HG03159 (cell line): ENCODE results near the gene ITGB4.

Source experiments
- ATAC-seq: cut with Tn5 transposase; IDR thresholded peaks from one replicate; pipeline ENCODE4 v1.9.1; 2021; ENCODE audit warnings: mild to moderate bottlenecking, moderate library complexity; ENCODE audit not compliant: unreplicated experiment

Gene ITGB4

DNA sequence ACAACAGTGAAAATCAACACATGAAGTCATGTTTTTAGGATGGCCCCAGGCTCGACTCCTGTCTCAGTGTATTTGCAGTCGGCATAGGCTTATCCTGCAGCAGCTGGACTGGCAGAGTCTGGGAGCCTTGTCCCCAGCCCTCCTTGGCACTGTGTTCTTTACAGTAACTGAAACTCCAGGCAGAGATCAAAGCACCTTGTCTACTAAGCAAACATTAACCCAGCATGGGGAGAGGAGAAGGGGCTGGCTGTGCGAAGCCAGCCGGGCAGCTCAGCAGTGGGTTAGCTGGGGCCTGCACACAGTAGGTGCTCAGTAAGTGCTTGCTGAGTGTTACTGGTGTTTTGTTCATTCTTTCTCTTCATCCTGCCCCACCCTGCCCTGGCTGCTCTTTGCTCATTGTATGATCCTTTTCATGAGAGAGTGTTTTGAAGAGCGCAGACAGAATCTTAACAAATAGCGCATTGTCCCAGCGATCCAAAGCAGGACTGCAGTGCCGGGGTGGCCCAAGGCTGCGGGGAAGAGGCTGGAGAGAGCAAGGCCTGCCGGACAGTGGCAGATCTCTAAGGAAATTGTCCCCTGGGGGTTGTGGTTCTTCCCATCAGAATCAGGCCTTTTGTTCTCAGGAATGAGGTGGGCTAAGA, 23.5 kb upstream of the ITGB4 start:
- no peak for ATAC-seq

DNA sequence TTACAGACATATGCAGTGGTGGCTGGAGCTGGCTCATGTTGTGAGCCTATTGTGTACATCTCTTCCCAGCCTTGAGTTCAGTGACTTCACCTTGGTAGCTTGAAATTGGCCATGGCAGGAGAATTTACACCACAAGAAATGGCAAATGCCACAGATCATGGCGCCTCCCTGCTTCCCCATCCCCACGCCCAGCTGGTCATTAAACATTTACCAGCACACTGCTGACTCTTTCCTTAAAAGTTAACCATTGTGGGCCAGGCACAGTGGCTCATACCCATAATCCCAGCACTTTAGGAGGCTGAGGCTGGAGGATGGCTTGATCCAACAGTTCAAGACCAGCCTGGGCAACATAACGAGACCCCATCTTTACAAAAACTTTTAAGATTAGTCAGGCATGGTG, 22.6 kb upstream of the ITGB4 start:
- ATAC-seq: no peak

DNA sequence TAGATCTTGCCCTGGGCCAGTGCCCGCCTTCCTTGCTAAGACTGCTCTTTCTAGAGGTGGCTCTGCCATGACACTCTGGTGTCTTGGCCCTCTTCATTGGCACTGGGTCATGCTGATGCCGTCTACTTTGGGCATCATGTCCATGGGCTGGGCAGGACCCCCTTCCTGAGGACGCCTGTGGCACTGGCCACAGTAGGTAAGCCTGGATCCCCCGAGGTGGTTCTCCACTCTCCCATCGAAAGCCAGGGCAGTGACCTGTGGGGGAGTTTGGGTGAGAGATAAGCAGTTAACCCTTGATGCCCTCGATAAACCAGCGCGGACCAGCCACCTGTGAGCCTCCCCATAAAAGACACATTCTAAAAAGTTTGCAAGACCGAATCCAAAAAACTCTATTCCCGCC, 20.0 kb upstream of the ITGB4 start:
- no peak for ATAC-seq

DNA sequence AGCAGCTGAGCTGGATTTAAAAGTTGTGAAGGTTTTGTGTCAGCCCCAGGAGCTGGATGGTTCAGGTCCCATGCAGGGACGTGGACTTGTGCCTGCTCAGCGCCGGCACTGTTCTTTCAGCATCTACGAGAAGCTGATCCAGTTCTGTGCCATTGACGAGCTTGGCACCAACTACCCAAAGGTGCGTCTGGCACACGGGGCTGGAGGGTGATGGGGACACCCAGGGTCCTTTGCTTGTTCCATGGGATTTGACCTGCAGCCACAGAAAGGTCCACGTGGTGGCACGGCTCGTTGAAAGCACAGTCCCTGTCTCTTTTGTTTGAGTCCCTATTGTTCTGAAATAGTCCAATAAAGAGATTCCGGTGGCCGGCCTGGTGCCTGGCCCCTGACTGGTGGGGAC, 18.1 kb upstream of the ITGB4 start:
- no peak for ATAC-seq

DNA sequence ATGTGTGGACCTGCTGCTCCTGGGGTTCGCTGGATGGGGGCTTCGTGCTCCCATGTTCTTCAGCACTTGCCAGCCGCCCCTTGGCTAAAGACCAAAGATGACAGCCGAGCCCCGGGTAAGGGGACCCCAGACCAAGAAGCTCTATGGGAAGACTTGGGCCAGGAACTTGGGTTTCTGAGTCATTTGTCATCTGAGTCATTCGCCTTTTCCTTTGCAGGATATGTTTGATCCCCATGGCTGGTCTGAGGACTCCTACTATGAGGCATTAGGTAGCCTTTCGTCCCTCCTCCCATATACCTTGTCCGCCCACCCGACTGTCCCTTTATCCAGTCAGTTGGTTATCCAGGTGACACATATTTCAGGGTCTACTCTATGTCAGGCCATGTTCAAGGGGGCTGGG, 17.7 kb upstream of the ITGB4 start:
- no peak for ATAC-seq

DNA sequence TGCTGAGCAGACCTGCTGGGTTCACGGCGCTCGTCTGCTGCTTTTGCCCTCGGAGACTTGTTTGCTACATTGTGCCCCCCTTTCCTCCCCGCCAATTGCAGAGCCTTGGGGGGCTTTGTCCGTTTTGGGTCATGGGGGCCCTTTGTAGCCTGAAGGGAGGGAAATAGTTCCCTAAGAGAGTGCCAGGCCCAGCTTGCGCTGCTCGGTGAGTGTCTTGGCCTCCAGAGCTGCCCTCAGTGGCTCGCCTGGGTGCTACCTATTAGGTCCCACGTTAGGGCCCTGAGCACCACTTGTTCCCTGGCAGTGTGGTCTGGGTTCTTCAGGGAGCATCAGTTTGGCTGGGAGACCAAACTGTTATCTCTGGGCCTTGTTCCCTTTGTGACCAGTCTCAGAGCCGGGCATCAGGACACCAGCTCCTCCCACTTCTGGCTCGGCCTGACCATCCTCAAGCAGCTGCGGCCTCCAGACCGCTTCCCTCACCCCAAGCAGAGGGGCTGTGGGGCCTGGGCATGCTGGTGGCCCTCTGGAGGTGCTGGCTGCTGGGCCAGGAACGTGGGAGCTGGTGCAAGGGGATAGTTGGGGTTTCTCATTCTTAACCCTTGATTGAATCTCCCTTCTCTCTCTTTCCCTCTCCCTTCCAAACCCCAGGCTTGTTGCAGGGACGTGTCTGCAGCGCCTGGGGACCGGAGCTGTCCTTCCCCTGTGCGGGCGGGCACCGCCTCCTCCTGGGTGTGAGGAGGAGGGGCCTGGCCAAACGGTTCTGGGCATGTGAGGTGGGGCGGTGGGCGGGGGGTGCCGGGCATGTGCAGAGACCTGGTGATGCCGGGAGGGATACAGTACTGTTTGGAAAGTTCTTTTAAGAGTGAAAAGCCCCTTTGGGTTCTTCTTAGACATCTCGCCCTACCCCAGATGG, 16.0 kb upstream of the ITGB4 start:
- no peak for ATAC-seq

DNA sequence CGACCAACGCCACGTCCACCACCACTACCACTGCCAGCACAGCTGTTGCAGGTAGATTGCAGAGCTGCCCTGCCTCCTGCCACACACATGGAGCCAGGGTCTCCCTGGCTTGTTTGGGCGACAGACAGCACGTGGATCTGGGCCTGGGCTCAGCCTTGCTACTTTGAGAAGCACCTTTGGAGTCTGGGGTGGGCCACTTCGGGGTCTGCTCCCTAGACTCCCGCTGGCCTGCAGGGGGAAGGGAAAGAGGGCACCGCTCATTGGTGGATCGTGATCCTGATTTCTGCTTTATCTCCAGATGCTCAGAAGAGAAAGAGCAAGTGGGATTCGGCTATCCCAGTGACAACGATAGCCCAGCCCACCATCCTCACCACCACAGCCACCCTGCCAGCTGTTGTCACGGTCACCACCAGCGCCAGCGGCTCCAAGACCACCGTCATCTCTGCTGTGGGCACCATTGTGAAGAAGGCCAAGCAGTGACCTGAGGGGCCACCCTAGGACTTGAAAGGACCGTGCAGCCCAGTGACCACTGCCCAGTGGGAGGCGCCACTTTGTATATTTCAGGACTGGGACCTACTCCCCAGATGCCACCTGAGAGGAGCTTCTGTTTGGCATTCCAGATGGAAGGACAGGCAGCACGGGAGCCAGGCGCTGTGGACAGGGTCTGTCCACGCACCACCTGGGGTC, 15.1 kb upstream of the ITGB4 start:
- ATAC-seq: no peak

DNA sequence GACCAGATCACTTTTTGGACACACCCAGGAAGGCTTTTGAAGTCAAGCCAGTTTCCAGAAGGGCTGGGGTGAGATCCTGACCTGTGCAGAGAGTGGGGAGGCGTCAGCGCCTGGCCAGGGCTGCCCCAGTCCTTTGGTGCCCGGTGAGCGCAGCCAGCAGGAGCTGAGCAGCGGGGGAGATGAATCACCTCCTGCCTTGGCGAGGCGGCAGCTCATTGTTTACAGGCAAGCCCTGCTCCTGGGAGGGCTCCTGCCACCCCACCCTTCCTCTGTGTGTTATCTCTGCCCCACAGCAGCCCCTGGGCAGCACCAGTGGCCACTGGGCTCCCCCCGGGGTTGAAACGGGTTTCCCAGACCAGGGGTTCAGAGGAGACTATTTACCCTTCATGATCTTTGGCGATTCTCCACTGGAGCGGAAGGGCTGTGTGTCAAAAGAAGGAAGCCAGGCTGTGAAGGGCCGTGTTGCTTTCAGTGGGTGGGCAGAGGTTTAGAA, 14.1 kb upstream of the ITGB4 start:
- ATAC-seq: no peak

DNA sequence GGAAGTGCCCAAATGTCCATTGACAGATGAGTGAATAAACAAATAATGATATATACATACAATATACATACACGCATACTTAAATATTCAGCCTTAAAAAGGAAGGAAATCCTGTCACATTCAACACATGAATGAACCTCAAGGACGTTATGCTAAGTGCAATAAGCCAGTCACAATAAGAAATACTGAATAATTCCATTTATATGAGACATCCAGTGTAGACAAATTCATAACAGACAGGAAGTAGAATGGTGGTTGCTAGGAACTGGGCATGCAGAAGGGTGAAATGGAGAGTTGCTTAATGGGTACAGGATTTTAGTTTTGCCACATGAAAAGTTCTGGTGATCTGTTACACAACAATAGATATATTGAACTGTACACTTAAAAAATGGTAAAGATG, 8.8 kb upstream of the ITGB4 start:
- ATAC-seq: no peak

DNA sequence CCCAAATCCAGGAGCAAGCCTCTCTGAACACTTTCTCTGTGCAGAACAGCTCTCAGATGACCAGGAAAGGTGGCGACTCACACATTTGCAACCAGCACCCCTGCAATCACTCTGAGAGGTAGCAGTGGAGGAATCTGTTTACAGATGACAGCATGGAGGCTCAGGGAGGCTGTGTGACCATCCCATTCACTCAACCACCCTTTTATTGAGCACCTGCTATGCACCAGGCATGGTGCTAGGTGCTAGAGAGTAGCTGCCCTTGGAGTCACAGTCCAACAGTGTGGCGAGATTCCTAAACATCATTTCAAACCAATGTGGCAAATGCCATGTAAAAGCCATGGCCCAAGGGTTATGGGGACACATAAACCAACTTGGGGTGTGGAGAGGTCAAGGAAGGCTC, 1.5 kb upstream of the ITGB4 start:
- no peak for ATAC-seq

DNA sequence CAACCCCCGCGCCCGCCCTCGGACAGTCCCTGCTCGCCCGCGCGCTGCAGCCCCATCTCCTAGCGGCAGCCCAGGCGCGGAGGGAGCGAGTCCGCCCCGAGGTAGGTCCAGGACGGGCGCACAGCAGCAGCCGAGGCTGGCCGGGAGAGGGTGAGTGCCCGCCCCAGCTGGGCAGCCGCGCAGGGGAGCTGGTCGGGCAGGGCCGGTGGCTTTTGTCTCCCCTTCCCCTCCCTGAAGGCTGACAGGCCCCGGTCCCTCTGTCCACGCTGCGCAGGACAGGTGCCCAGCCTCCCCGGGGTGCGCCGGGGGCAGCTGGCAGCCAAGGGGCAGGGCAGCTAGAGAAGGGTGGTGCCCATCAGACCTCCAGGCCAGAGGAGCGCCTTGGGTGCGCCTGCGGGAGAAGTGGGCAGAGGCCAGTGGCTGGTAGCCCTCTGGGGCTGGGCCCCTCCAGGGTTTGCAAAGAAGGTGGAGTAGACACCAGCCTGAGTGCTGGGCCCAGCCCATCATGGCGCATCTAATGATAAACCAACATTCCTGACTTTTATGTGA, 278 bp downstream of the ITGB4 start:
- no peak for ATAC-seq

DNA sequence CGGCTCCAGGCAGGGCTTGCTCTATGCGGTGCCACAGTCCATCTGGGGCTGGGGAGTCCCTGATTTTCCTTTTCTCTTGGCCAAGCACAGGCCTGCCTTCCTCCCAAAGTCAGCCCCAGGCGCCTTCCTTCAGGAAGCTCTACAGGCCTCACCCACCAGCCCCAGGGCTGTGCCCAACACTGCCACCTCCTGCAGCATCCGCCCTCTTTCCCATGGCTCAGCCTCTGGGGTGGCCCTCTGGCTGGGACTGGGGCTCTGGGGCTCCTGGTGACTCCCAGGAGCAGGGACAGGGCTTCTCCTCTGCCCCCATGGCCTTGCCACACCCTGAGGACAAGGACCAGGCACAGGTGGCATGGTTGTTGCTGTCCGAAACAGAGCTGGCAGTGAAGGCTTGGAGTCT, 817 bp downstream of the ITGB4 start:
- no peak for ATAC-seq

DNA sequence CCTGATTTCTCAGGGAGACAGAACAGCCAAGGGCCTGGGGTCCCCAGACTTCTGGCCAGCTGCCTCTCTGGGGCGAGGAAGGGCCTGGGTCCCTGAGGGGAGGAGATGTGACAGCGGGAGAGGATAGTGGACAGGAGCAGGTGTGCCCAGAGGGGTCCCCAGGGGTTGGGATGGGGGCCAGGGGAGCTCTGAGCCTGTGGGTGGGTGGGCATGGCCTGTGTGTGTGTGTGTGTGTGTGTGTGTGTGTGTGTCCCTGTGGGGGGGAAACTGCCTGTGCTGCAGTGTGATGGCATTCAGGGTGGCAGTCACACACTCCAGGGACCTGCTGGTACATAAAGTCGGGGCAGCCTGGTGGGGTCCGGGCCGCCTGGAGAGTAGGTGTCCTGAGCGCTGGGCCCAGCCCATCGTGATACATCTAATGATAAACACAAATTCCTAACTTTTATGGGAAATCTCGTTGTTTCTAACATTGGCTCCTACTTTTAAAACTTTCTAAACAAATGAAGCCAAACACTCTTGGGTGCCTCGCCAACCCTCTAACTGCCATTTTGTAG, 1.4 kb downstream of the ITGB4 start:
- no peak for ATAC-seq

DNA sequence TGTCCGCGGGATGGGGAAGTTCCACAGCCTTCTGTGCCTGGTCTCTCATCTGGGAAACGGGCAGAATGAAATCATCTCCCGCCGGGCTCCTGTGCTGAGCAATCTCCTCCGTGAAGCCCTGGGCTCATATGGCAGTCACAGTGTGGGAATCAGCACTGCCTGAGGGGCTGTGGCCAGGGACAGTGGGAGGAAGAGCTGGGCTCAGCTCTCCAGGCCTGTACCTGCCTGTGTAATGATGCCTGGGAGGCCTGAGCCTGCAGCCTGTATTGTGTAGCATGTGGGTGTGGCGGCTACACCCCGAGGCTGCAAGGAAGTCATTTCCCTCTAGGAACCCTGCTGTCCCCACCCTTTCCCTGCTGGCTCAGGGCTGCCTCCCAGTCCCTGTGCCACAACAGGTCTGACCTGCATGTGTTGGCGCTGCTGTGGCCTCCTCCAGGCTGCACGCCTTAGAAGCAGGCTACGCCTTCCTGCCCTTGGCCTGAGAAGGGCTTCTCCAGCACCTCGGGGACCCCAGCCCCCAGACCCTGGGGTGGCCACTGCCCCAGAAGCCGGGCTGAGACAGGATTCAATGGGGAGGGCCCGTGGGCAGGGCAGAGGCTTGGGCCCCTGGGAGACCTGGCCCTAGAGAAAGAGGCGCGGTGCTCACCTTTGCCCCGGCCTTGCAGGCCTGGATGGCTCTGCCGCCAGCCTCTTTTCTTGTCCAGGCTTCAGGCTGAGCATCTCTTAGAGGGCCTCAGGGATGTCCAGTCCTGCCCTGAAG, 2.1 kb downstream of the ITGB4 start:
- ATAC-seq: no peak

DNA sequence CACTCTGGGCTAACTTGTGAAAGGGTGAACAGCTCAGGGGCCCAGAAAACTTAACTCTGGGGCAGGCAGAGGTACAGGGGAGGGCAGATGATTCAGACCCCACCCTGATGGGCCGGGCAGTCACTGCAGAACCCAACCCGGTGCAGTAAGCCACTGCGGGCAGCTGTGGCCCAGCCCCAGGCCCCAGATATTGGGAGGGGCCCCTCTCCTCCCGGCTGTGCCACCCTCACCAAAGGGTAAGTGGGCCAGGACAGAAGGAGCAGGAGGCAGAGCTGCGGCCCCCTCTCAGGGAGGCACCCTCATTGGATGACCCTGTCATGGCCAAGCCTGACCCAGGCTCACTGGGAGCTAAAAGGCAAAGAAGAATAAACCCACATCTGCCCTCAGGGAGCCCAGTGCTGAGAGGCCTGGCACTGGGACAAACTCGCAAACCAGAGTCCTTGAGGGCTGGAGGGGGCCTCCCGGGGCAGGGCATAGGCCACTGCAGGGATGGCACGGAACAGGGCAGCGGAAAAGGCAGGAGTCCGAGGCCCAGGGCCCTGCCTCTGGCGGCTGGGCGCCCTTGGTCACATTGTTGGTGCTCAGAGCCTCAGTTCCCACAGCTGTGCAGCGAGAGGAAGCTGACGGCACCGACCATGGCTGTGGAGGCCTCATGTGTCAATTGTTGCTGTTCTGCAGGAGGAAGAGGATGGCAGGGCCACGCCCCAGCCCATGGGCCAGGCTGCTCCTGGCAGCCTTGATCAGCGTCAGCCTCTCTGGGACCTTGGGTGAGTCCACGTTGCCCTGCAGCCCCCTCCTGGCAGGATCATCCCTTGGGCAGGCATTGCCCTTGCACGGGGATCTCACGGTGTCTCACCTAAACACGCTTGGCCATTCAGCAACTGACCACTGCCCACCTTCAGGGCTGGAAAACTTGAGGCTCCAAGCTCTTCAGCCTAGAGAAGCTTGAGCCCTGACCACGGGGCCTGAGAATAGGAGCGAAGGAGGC, 3.1 kb downstream of the ITGB4 start:
- no peak for ATAC-seq

DNA sequence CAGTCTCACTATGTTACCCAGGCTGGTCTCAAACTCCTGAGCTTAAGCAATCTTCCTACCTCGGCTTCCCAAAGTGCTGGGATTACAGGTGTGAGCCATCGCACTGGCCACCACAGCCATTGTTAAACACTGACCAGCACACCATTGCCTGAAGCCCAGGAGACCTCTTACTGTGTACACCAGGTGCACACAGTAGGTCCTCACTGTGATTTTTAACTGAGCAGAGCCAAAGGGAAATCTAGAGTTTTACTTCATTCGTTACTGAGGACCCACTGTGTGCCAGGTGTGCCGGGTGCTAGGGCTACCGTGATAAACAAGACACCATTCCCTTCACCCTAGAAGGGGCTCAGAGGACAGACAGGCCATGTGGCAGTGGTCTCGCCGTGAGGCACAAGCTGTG, 4.2 kb downstream of the ITGB4 start:
- ATAC-seq: no peak

DNA sequence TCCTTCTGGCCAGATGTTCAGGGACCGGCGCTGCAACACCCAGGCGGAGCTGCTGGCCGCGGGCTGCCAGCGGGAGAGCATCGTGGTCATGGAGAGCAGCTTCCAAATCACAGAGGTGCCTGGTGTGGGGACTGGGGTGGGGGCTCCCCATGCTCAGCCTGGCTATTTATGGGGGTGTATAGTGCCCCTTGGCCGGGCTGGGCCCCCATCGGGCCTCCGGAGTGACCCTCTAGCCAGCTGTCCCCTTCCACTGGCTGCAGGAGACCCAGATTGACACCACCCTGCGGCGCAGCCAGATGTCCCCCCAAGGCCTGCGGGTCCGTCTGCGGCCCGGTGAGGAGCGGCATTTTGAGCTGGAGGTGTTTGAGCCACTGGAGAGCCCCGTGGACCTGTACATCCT, 6.1 kb downstream of the ITGB4 start:
- ATAC-seq: no peak

DNA sequence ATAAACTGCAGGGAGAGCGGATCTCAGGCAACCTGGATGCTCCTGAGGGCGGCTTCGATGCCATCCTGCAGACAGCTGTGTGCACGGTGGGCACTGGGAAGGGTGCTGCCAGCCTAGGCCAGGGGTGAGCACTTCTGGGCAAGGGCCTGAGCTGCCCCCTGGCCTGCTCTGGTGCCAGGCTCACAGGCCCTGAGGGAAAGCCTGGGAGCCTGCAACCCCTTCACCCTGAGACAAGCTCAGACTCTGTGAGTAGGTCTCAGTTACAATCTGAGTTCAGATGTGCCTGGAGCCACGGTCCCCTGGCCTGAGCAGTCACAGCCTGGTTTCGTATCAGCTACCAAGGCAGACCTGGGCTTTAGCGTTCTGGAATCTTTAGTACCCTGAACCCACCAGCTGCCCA, 8.1 kb downstream of the ITGB4 start:
- ATAC-seq: no peak

DNA sequence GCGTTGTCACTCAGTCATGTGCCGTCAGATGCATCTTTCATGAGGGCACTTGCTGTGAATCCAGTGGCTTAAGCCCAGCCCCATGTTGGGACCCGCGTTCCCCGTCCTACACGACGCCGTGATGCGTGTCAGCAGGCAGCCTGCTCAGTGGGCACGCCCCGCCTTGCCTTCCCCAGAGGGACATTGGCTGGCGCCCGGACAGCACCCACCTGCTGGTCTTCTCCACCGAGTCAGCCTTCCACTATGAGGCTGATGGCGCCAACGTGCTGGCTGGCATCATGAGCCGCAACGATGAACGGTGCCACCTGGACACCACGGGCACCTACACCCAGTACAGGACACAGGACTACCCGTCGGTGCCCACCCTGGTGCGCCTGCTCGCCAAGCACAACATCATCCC, 8.8 kb downstream of the ITGB4 start:
- no peak for ATAC-seq
